Activated CD4-positive, alpha-beta T cell treated with anti-CD3 and anti-CD28 coated beads, Interleukin-10, Interleukin-2, amounts not matched to agents 100 ng/mL and 50 ng/mL, durations not matched to agents 16 hours and 8 hours (primary cell): ENCODE data around the gene GULP1.
A peak's percentile ranks its signal among the peaks of the same experiment; 100 is the strongest.

Source experiments
- DNase-seq: peaks from one replicate; pipeline ENCODE4 v3.0.0-alpha.2; 2020

Gene GULP1

DNA sequence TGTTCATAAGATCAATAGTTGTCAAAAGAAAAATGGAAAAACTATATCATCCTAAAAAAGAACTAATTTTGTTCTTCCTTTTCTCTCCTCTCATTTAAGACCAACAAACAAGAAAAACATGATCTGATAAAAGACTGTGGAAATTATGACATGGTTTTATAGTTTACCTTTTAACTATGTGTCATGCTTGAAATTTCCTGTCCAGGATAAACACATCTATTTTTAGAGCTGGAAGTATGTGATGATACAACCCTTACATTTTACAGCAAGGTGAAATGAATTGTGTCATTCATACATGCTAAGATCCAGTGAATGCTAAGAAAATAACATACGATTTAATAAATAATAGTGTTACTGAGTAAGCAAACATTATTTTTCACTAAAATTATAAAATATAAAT lies 89.9 kb downstream of the GULP1 start:
- no peak for DNase-seq

DNA sequence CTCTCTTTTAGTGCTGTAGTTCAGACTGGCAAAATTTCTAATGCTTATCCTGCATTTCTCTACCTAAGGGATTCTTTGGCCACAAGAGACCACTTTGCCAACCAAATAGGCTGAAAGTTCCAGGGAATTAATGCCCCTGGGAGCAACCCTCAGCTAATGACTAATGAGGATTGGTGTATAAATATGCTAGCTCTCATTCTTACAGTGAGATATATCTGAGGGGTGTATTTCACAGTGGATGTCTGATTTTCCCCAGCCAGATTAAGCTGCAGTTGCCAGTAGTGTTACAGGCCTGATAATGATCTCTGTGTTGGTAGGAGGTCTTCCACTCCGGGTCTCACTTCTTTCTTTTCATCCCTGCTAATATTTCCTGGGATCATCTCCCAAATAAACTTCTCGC lies 90.4 kb downstream of the GULP1 start:
- no peak for DNase-seq

DNA sequence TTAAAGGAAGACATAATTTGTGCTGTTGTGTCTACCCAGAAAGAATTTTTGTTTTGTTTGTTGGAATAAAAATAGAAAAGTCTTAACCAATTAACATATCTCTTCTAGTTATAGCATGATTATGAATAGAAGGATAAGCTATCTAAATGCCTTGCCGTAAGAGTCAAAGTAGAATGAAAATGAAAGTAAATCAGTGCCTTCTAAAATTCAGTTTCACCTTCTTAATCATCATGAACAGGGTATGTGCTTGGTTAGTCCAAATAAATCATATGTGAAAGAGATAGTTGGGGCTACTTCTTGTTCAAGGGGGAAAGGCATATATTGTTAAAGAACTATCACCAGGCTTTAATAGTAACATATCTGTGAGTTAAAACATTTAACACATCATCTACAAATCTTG lies 91.5 kb downstream of the GULP1 start:
- no peak for DNase-seq

DNA sequence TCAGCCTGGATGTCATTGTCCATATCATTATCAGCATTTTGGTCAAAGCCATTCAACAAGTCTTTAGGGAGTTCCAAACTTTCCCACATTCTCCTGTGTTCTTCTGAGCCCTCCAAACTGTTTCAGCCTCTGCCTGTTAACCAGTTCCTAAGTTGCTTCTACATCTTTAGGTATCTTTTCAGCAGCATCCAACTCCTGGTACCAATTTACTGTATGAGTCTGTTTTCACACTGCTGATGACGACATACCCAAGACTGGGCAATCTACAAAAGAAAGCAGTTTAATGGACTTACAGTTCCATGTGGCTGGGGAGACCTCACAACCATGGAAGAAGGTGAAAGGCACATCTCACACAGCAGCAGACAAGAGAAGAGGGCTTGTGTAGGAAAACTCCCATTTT lies 94.2 kb downstream of the GULP1 start:
- no peak for DNase-seq

GRCh38 chr2:188388831-188389230 lies 97.2 kb downstream of the GULP1 start:
- no peak for DNase-seq

GRCh38 chr2:188391354-188391753 lies 99.7 kb downstream of the GULP1 start:
- no peak for DNase-seq

DNA sequence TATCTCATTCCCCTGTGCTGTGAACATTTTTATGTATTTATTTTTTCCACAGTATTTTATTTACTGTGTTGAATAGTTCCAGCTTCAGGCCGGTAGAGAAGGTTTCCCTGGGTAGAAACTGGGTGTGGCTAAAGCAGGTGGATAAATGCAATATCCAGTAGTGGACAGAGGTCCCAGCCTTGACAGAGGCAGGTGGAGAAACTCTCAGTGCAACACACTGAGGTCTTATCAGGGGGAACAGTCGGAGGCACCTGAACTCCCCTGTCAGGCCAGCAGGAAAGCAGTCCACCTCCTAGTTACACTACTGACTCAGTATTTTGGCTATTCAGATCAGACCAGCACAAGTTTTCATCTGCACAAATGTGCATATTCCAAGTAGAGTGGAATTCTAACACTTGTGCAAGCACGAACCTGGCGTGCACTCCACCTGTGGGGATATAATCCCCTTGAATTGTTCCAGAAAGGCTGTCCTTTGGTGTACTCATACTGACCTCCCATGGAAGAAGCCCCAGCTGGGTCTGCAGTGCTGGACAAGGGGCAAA lies 103.3 kb downstream of the GULP1 start:
- DNase-seq, result no peak

- peak; percentile 8 for DNase-seq
Observed at GRCh38 chr2:188395903-188396689, 104.4 kb downstream of the GULP1 start.

- DNase-seq, result no peak
Observed at GRCh38 chr2:188399159-188399558, 107.5 kb downstream of the GULP1 start.

- DNase-seq, result no peak
Observed at GRCh38 chr2:188403676-188404075, 112.0 kb downstream of the GULP1 start.

DNA sequence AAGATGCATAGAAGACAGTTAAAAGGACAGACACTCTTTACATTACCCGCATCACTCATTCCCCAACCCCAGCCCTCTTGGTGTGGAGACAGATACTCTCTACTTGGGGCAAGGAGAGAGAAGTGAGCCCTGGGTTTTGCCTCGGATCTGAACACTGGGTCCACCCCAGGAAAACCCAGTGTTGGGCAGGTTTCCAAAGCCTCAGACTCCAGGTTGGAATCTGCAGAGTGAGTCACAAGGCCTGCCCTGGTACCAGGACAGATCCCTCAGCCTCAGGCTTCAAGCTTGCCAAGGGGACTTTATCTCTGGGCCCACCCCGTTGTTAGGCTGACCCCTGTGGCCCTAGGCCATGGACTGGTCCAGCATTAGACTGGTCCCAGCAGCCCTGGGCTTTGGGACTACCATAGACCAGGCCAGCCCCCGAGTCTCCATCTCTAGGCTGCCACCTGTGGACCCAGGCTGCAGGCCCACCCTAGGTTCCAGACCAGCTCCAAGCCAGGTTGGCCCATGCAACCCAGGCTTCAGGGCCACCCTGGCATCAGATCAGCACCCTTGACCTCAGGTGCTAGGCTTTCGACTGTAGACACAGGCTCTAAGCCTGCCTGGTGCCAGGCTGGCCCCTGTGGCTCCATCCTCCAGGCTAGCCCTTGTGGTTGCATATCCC lies 112.8 kb downstream of the GULP1 start:
- DNase-seq, result no peak

- no peak for DNase-seq
Observed at GRCh38 chr2:188406414-188406813, 114.7 kb downstream of the GULP1 start.

- no peak for DNase-seq
Observed at GRCh38 chr2:188410504-188411235, 119.0 kb downstream of the GULP1 start.

- DNase-seq, result no peak
Observed at GRCh38 chr2:188412190-188412589, 120.5 kb downstream of the GULP1 start.

DNA sequence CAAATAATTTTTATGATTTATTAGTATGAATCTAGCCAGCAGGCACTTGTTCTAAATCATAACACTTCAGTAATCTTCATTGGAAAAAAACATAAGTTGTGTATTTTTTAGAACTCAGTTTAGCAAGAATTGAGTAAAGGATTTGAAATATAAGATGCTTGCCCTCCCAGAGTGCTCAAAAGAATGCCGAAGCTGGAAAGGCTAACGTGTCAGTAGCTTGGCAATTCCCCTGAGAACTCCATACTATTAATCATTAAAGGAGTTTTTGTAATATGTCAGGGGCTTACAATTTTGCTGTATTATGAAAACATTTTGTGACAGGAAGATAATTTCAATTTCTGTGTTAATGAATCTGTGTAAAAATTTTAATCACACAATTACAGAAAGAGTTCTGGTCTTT lies 122.7 kb downstream of the GULP1 start:
- DNase-seq, result no peak

DNA sequence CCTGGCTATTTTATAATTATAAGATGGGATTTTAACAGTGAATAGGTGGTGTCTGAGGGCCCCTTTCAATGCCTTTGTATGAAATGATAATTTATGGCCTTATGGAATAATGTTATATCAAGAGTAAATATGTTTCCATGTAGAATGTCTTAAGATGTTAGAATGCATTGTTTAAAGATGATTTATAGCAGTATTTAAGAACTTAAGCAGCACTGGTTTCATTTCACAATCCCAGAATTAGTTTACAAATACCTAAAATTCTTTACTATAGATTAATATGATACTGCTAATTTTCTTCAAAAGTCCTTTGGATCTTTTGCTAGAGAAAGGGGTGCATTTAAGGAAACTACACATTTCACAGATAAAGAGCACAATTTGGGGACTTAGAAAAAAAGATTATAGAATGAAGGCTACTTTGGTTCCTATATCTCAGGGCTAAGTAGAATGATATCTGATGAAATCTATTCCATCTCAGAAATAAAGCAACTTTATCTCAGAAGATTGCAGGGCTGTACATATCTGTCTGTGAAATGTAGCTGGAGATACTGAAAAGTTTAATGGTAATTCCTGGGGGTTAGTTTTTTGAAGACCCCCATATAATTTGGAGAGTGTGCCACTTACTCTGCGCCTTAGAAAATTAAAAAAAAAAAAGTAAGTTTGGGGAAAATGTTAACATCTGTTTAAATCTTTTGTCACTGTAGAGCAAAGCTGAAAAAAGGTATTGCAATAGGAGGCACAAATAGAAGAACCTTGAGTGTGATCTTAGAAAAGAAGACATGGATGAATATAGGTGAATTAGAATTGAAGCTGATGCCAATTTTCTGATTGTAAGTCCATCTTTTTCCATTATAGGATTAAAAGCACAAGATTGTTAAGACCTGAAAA lies 123.4 kb downstream of the GULP1 start:
- no peak for DNase-seq

DNA sequence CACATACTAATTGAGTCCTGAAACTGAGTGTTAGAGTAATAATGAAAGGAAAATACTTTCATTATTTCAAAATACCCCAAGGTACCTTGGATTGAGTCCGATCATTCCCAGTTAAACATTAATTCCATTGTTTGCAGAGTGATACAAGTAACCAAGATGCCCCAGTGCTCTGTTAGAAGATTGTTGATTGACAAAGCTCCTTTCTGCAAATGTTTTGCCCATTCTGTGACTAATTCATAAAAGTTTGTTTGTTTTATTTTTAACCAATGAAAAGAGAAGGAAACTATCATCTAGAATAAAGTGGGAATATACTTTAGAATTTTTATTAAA lies 124.0 kb downstream of the GULP1 start:
- no peak for DNase-seq

- DNase-seq, result no peak
Observed at GRCh38 chr2:188416367-188416766, 124.7 kb downstream of the GULP1 start.

GRCh38 chr2:188422726-188423125 lies 131.1 kb downstream of the GULP1 start:
- DNase-seq, result no peak

DNA sequence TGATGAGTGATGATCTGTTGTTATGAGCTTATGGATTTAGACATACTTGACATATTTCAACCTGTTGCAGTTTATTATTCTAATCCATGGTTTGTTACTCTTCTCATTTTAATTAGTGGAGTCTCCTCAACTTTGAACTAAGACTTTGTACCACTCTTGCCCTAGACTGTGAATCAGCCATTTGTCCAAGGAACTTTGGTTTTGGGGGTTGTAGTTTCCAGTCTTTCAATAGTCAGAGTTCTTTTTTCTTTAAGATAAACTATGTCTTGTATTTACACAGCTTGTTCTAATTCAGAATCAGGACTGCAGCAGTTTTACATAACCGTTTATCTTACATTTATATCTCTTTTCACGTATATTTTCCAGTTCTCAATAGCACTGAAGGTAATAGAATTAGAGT lies 133.6 kb downstream of the GULP1 start:
- no peak for DNase-seq

DNA sequence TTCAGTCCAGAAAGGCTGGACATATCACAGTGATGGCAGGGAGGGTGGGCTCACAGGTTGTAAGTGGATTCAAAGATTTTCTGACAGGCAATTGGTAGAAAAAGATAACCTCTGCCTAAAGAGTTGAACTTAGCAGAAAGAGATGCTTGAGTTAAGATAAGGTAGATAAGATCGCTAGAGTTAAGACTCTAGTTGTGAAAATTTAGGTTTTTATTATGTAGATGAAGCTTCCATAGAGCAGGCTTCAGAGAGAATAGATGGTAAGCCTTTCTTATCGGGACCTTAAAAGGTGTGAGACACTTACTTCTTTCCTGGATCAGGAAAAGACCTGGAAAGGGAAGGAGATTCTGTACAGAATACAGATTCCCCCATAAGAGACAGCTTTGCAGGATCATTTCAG lies 134.4 kb downstream of the GULP1 start:
- DNase-seq, result no peak

DNA sequence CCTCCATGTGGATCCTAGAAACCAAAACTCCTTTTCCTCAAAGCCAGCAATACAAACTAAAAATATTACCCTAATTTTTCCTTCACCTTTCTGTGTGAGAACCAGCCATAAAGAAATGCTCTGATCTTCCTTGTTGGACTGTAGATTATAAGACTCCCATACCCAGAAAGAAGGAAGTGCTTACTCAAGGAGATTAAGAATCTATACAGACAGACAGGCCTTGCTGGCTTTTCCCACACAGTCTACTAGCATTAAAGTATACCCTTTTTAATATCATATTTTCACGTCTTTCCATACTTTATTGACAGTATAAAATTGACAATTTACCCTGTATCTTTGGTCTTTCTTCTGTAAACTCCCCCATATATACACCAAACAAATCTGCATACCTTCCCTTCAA lies 139.0 kb downstream of the GULP1 start:
- DNase-seq, result no peak

GRCh38 chr2:188434018-188434417 lies 142.3 kb downstream of the GULP1 start:
- no peak for DNase-seq
